Measurements from ENCODE around the gene HOXB6. TPM values are rescaled to one million over a fixed set of nuclear protein-coding genes. Genes with fewer than 3 reads are reported as not detected.

The HOXB6 gene
- total and polyA plus RNA-seq, 7 experiments from 2014 or later: 0.34 TPM; not detected in 6

DNA sequence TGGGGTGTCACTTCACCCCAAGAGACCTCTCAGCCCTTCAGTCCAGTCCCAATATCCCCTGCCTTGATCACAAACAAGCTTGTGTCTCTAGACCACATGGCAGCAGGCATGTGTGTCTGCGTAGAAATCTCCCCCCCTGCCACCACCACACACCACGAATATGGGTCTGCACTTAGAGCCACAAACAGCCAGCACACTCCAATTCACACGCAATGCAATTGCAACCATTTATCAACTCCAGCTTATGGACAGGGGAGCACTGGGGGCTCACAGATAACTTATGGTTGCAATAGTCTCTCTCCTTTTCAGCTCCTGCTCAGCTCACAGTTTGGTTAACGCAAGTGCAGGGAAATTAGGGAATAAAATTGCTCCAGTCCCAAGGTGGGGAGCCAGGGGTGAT lies 18.8 kb upstream of the HOXB6 start:
- H3K27me3 Mint-ChIP-seq: peaks cover 79 to 91% (median 86%) of the 10 kb centered on the region in 5 donors
- no peak for ATAC-seq
- no peaks in the 10 kb centered on the region for H3K9me3 Mint-ChIP-seq
- H3K27ac ChIP-seq (ENCODE audit: low read depth, low read length): no peak overlapping the region
- no peak for DNase-seq
- no peak overlapping the region for H3K4me3 ChIP-seq (ENCODE audit: low read length)
- H3K36me3 ChIP-seq (ENCODE audit: control insufficient read depth in 2 of 3, insufficient read depth in 3 of 3, low read length in 3 of 3): no peaks in the 10 kb centered on the region
- CTCF ChIA-PET: interaction anchor here (1.8 kb wide), 1 partner anchor 13 kb away, joined by 5 read pairs; no protein-coding TSS in a partner anchor
- POLR2A ChIA-PET: interaction anchor here (0.7 to 1.4 kb wide), 2 partner anchors 9 kb away, joined by 3 to 5 read pairs; partner anchors contain the start of gene HOXB8
- peaks cover 0 to 3% (median 0%) of the 10 kb centered on the region in 5 donors for H3K36me3 Mint-ChIP-seq
- peaks cover 25 to 47% of the 10 kb centered on the region in 2 donors for H3K27me3 ChIP-seq (ENCODE audit: control insufficient read depth in 2 of 2, insufficient read depth in 2 of 2, low read length in 2 of 2)
- H3K4me1 Mint-ChIP-seq: peaks cover 17 to 30% (median 21%) of the 10 kb centered on the region in 7 donors
- no peak overlapping the region for H3K4me3 Mint-ChIP-seq
- no peaks in the 10 kb centered on the region for H3K9me3 ChIP-seq (ENCODE audit: control insufficient read depth in 2 of 3, low read length in 3 of 3)
- H3K4me1 ChIP-seq (ENCODE audit: control insufficient read depth in 2 of 2, insufficient read depth in 2 of 2, low read length in 2 of 2): peaks cover 15 to 19% of the 10 kb centered on the region in 2 donors
- intact Hi-C loops (cut with micrococcal nuclease): no loop called here
- H3K27ac Mint-ChIP-seq: no peak overlapping the region

- intact Hi-C loops (cut with micrococcal nuclease): no loop called here
- H3K27ac ChIP-seq (ENCODE audit: low read depth, low read length): no peak overlapping the region
- Mint-ChIP-seq H3K36me3 (peaks cover 0 to 3% (median 0%) of the 10 kb centered on the region in 5 donors), H3K27ac (no peak overlapping the region), H3K4me3 (no peak overlapping the region), H3K4me1 (peaks cover 22 to 36% (median 25%) of the 10 kb centered on the region in 7 donors), H3K9me3 (peaks cover 0 to 3% (median 0%) of the 10 kb centered on the region in 11 donors), H3K27me3 (peaks cover 78 to 91% (median 84%) of the 10 kb centered on the region in 5 donors)
- POLR2A ChIA-PET: no interaction called here
- peaks cover 21 to 27% of the 10 kb centered on the region in 2 donors for H3K4me1 ChIP-seq (ENCODE audit: control insufficient read depth in 2 of 2, insufficient read depth in 2 of 2, low read length in 2 of 2)
- H3K4me3 ChIP-seq (ENCODE audit: low read length): no peak overlapping the region
- no peak for ATAC-seq
- CTCF ChIA-PET: interaction anchor here (0.6 to 1.8 kb wide), 3 partner anchors 10 to 534 kb away, joined by 3 to 5 read pairs (median 3); no protein-coding TSS in a partner anchor
- no peaks in the 10 kb centered on the region for H3K36me3 ChIP-seq (ENCODE audit: control insufficient read depth in 2 of 3, insufficient read depth in 3 of 3, low read length in 3 of 3)
- no peaks in the 10 kb centered on the region for H3K9me3 ChIP-seq (ENCODE audit: control insufficient read depth in 2 of 3, low read length in 3 of 3)
- no peak for DNase-seq
- H3K27me3 ChIP-seq (ENCODE audit: control insufficient read depth in 2 of 2, insufficient read depth in 2 of 2, low read length in 2 of 2): peaks cover 23 to 51% of the 10 kb centered on the region in 2 donors
These were observed 18.1 kb upstream of the HOXB6 start for GRCh38 chr17:48622857-48623256.

GRCh38 chr17:48621410-48622392 lies 16.9 kb upstream of the HOXB6 start:
- Mint-ChIP-seq H3K27ac (no peak overlapping the region), H3K27me3 (peaks cover 81 to 91% (median 86%) of the 10 kb centered on the region in 5 donors), H3K36me3 (peaks cover 0 to 3% (median 0%) of the 10 kb centered on the region in 5 donors), H3K4me3 (peak overlapping the region in 1 of 10 donors; percentile 5), H3K4me1 (peaks cover 25 to 40% (median 31%) of the 10 kb centered on the region in 7 donors), H3K9me3 (peaks cover 0 to 3% (median 0%) of the 10 kb centered on the region in 11 donors)
- Histone ChIP-seq H3K4me1 (ENCODE audit: control insufficient read depth in 2 of 2, insufficient read depth in 2 of 2, low read length in 2 of 2) (peaks cover 21 to 24% of the 10 kb centered on the region in 2 donors), H3K27ac (ENCODE audit: low read depth, low read length) (no peak overlapping the region), H3K36me3 (ENCODE audit: control insufficient read depth in 2 of 3, insufficient read depth in 3 of 3, low read length in 3 of 3) (no peaks in the 10 kb centered on the region), H3K27me3 (ENCODE audit: control insufficient read depth in 2 of 2, insufficient read depth in 2 of 2, low read length in 2 of 2) (peaks cover 22 to 45% of the 10 kb centered on the region in 2 donors), H3K4me3 (ENCODE audit: low read length) (no peak overlapping the region), H3K9me3 (ENCODE audit: control insufficient read depth in 2 of 3, low read length in 3 of 3) (no peaks in the 10 kb centered on the region)
- intact Hi-C loops (cut with micrococcal nuclease): no loop called here
- ATAC-seq (no peak), DNase-seq (no peak)
- CTCF ChIA-PET: interaction anchor here (0.6 to 1.8 kb wide), 4 partner anchors 9 to 533 kb away, joined by 3 to 5 read pairs (median 4); partner anchors contain the start of gene HOXB5
- POLR2A ChIA-PET: no interaction called here

DNA sequence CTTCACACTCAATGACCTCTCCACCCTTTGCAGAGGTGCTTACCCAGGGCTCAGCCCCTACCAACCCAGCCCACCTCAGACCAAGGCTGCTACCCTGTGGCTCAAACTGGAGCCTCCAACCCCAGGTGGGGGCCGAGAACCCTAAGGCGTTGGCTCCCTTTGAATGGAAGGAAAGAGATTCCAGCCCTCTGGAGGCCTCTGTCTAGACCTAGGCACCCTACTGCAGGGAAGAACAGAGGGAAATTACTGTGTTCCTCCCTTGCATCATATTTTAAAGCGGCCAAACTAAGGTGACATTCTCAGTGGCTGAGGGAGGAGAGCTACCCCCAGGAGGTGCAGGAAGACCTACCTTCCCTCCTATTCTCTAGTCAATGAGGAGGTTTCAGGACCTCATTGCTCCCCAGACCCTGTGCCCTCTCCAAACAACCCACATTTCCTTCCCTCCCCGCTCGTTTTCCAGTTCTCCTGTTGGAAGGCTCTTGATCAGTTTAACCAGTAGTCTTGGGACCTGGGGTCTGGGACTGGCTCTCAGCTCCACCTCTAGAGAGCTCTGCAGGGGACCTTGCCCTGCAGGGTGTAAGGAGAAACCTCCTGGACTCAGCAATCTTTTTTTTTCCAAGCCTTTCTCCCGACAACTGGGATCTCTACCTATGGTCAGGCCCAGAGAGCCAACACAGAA lies 15.8 kb upstream of the HOXB6 start:
- Histone ChIP-seq H3K27ac (ENCODE audit: low read depth, low read length) (no peak overlapping the region), H3K9me3 (ENCODE audit: control insufficient read depth in 2 of 3, low read length in 3 of 3) (no peaks in the 10 kb centered on the region), H3K4me1 (ENCODE audit: control insufficient read depth in 2 of 2, insufficient read depth in 2 of 2, low read length in 2 of 2) (peaks cover 18 to 22% of the 10 kb centered on the region in 2 donors), H3K4me3 (ENCODE audit: low read length) (no peak overlapping the region), H3K36me3 (ENCODE audit: control insufficient read depth in 2 of 3, insufficient read depth in 3 of 3, low read length in 3 of 3) (no peaks in the 10 kb centered on the region), H3K27me3 (ENCODE audit: control insufficient read depth in 2 of 2, insufficient read depth in 2 of 2, low read length in 2 of 2) (peaks cover 32 to 51% of the 10 kb centered on the region in 2 donors)
- H3K27me3 Mint-ChIP-seq: peaks cover 82 to 94% (median 87%) of the 10 kb centered on the region in 5 donors
- H3K4me3 Mint-ChIP-seq: no peak overlapping the region
- DNase-seq: no peak
- no peak for ATAC-seq
- intact Hi-C loops (cut with micrococcal nuclease): no loop called here
- peak overlapping the region in 1 of 9 donors; percentile 59 for H3K27ac Mint-ChIP-seq
- peaks cover 0 to 3% (median 0%) of the 10 kb centered on the region in 5 donors for H3K36me3 Mint-ChIP-seq
- peaks cover 0 to 3% (median 0%) of the 10 kb centered on the region in 11 donors for H3K9me3 Mint-ChIP-seq
- ChIA-PET CTCF (interaction anchor here (1.6 kb wide), 1 partner anchor 27 kb away, joined by 3 read pairs; the partner anchor contains the start of gene HOXB5), POLR2A (no interaction called here)
- peaks cover 20 to 32% (median 26%) of the 10 kb centered on the region in 7 donors for H3K4me1 Mint-ChIP-seq

DNA sequence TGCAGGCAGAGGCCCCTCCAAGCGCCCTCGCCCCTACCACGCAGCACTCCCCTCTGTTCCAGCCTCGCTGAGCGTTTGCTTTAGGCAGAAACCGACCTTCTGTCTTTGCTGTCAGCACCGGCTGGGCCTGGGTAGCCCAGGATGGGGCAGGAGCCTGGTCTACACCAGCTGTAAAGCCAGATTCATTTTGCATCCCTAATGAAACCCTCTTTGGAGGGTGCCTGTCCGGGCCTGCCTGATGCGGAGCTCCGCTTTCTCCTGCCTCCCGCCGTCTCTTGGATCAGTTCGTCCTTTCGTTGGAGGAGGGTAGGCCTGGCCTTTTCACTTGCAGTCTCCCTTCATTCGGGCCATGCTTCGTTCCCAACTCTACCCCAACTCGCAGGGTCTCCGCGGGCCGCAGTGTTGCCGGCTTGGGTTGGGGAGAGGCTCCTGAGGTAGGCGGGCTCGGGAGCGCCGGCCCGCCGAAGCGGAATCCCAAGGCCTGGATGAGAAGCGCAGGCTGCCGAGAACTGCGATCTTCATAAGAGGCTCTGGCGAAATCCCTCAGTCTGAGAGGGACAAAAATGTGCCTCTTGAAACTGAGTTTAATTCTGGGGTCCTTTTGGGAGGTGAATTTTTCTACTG lies 15.2 kb upstream of the HOXB6 start:
- peaks cover 0 to 3% (median 0%) of the 10 kb centered on the region in 5 donors for H3K36me3 Mint-ChIP-seq
- no peak overlapping the region for H3K27ac ChIP-seq (ENCODE audit: low read depth, low read length)
- CTCF ChIA-PET: interaction anchor here (1.7 to 2.6 kb wide), 3 partner anchors 31 to 594 kb away, joined by 3 to 7 read pairs (median 6); no protein-coding TSS in a partner anchor
- no peaks in the 10 kb centered on the region for H3K9me3 ChIP-seq (ENCODE audit: control insufficient read depth in 2 of 3, low read length in 3 of 3)
- H3K27ac Mint-ChIP-seq: peak overlapping the region in 2 of 9 donors; percentile 27 to 76
- peaks cover 12 to 15% of the 10 kb centered on the region in 2 donors for H3K4me1 ChIP-seq (ENCODE audit: control insufficient read depth in 2 of 2, insufficient read depth in 2 of 2, low read length in 2 of 2)
- intact Hi-C loops (cut with micrococcal nuclease): loop anchor here (5.0 to 10.0 kb wide), 4 partner anchors 538 to 1345 kb away; partner anchors contain the start of genes DLX4 (in 1 of the 2), PNPO (in 1 of the 2) and SCRN2 (in 1 of the 2)
- H3K27me3 Mint-ChIP-seq: peaks cover 86 to 97% (median 91%) of the 10 kb centered on the region in 5 donors
- peak overlapping the region in 5 of 10 donors; percentile 12 to 53 (median 23) for H3K4me3 Mint-ChIP-seq
- peaks cover 0 to 3% (median 0%) of the 10 kb centered on the region in 11 donors for H3K9me3 Mint-ChIP-seq
- no peak for DNase-seq
- H3K27me3 ChIP-seq (ENCODE audit: control insufficient read depth in 2 of 2, insufficient read depth in 2 of 2, low read length in 2 of 2): peaks cover 35 to 56% of the 10 kb centered on the region in 2 donors
- no peak for ATAC-seq
- H3K36me3 ChIP-seq (ENCODE audit: control insufficient read depth in 2 of 3, insufficient read depth in 3 of 3, low read length in 3 of 3): no peaks in the 10 kb centered on the region
- peaks cover 20 to 34% (median 28%) of the 10 kb centered on the region in 7 donors for H3K4me1 Mint-ChIP-seq
- POLR2A ChIA-PET: no interaction called here
- no peak overlapping the region for H3K4me3 ChIP-seq (ENCODE audit: low read length)
